HG03558 (cell line): Measurements from ENCODE around the gene MTO1.
"Not testable (repeated sequence)": the region's sequence is repeated elsewhere in the genome, so short reads cannot be mapped to it uniquely, and the experiment has no call there.

ENCODE experiments used
- ATAC-seq: cut with Tn5 transposase; IDR thresholded peaks from one replicate; pipeline ENCODE4 v1.9.1; 2021; ENCODE audit warnings: moderate number of reproducible peaks; ENCODE audit not compliant: unreplicated experiment; ENCODE audit errors: extremely low read depth

The MTO1 gene

GRCh38 chr6:73461537-73462350 is at the start of gene MTO1:
MTO1 (plus strand) TSS chr6:73461737; CDS start chr6:73461855, 118 bp downstream.
- peak; percentile 97 for ATAC-seq

- no peak for ATAC-seq
Measured at GRCh38 chr6:73413102-73413501, 48.4 kb upstream of the MTO1 start.

GRCh38 chr6:73418081-73418741 is 43.3 kb upstream of the MTO1 start:
- no peak for ATAC-seq

- ATAC-seq: no peak
Measured at GRCh38 chr6:73421534-73421933, 40.0 kb upstream of the MTO1 start.

GRCh38 chr6:73435236-73435635 is 26.3 kb upstream of the MTO1 start:
- ATAC-seq: no peak

GRCh38 chr6:73443555-73443954 is 18.0 kb upstream of the MTO1 start:
- no peak for ATAC-seq

- peak; percentile 29 for ATAC-seq
Measured at GRCh38 chr6:73451223-73452106, 10.1 kb upstream of the MTO1 start.

GRCh38 chr6:73452107-73452461 is 9.5 kb upstream of the MTO1 start, which contains the start of gene CGAS:
CGAS (minus strand) TSS chr6:73452297; CDS start chr6:73452181, 116 bp downstream.
- ATAC-seq: peak; percentile 61

GRCh38 chr6:73455865-73456629 is 5.5 kb upstream of the MTO1 start:
- ATAC-seq: no peak

- not testable (repeated sequence) for ATAC-seq
Measured at GRCh38 chr6:73459474-73459873, 2.1 kb upstream of the MTO1 start.

- no peak for ATAC-seq
Measured at GRCh38 chr6:73460056-73460455, 1.5 kb upstream of the MTO1 start.

- peak; percentile 97 for ATAC-seq
Measured at GRCh38 chr6:73471686-73472290, 10.3 kb downstream of the MTO1 start.

GRCh38 chr6:73476723-73477122 is 15.2 kb downstream of the MTO1 start:
- ATAC-seq: no peak

GRCh38 chr6:73477407-73477806 is 15.9 kb downstream of the MTO1 start:
- ATAC-seq: no peak

GRCh38 chr6:73481969-73482368 is 20.4 kb downstream of the MTO1 start:
- ATAC-seq: no peak

GRCh38 chr6:73484438-73484837 is 22.9 kb downstream of the MTO1 start:
- no peak for ATAC-seq

GRCh38 chr6:73487473-73487872 is 25.9 kb downstream of the MTO1 start:
- no peak for ATAC-seq

GRCh38 chr6:73491377-73491776 is 29.8 kb downstream of the MTO1 start:
- no peak for ATAC-seq

GRCh38 chr6:73497915-73498314 is 36.4 kb downstream of the MTO1 start:
- no peak for ATAC-seq
